Panc1 (cell line): ENCODE data around the gene DYTN. TPM values are rescaled to one million over a fixed set of nuclear protein-coding genes. Genes with fewer than 3 reads are reported as not detected.

ENCODE experiments used
- ATAC-seq: fragments of 200-7000 bp; cut with Tn5 transposase; 2 replicates; pipeline ENCODE4 v1.9.1; 2020; ENCODE audit warnings: mild to moderate bottlenecking, moderate library complexity
- BruUV-seq: library from RNA; stranded (reverse); fragments of 400-500 nt; replicated peaks from 2 replicates; lab custom pipeline; 2021; lab: Mats Ljungman, UMichigan
- CTCF ChIA-PET: fragments of 300-600 bp; sonication (Branson Sonifier 250); formaldehyde crosslinking; loops from one replicate; lab custom pipeline; 2022; ENCODE audit warnings: antibody characterized with exemption; lab: Charles Lee
- POLR2A ChIA-PET: fragments of 300-600 bp; sonication (Branson Sonifier 250); formaldehyde crosslinking; loops from one replicate; lab custom pipeline; 2022; ENCODE audit warnings: antibody characterized with exemption; lab: Charles Lee
- DNase-seq: peaks from one replicate; pipeline ENCODE4 v3.0.0-alpha.2; 2010; ENCODE audit warnings: low read depth, low spot score
- H3K27ac ChIP-seq: 2 replicates; pipeline ENCODE4 v1.5.1; 2011; ENCODE audit warnings: mild to moderate bottlenecking, low read length, inconsistent platforms
- H3K27me3 ChIP-seq: fragments of 200-500 bp; sonication (Bioruptor generic); 2 replicates; pipeline ENCODE4 v1.6.0; 2014; ENCODE audit warnings: low read length, inconsistent platforms; ENCODE audit not compliant: control insufficient read depth, insufficient read depth
- H3K36me3 ChIP-seq: fragments of 200-500 bp; sonication (Bioruptor generic); 2 replicates; pipeline ENCODE4 v1.5.1; 2014; ENCODE audit warnings: inconsistent platforms, mild to moderate bottlenecking, low read length, moderate library complexity; ENCODE audit not compliant: control insufficient read depth, insufficient read depth
- H3K4me1 ChIP-seq: 2 replicates; pipeline ENCODE4 v1.5.1; 2011; ENCODE audit warnings: inconsistent platforms, mild to moderate bottlenecking, low read length, moderate library complexity; ENCODE audit not compliant: control insufficient read depth, insufficient read depth
- H3K4me3 ChIP-seq, 2 experiments: 2 replicates each; pipeline ENCODE4 v1.5.1; 2011 to 2012; ENCODE audit warnings: low read depth in 2 of 2, low read length in 2 of 2, mild to moderate bottlenecking in 2 of 2, inconsistent platforms in 1 of 2, moderate library complexity in 1 of 2
- H3K9me3 ChIP-seq: fragments of 200-500 bp; sonication (Bioruptor generic); 2 replicates; pipeline ENCODE4 v1.5.1; 2014; ENCODE audit warnings: low read depth, mild to moderate bottlenecking, inconsistent platforms, low read length, moderate library complexity; ENCODE audit not compliant: control insufficient read depth, insufficient read depth
- CTCF ChIP-seq: fragments of 450-650 bp; IDR thresholded peaks from 2 replicates; pipeline ENCODE4 v1.5.1; 2017; ENCODE audit warnings: mild to moderate bottlenecking
- POLR2AphosphoS5 ChIP-seq: IDR thresholded peaks from 2 replicates; pipeline ENCODE4 v1.6.1; 2012; ENCODE audit warnings: mild to moderate bottlenecking, low read depth, low read length, moderate library complexity
- REST ChIP-seq, 2 experiments: IDR thresholded peaks; 2 replicates each; pipeline ENCODE4 v1.6.1; 2011 to 2012; ENCODE audit warnings: low read depth in 2 of 2, control low read depth in 1 of 2, low read length in 1 of 2, mild to moderate bottlenecking in 1 of 2, moderate library complexity in 1 of 2; ENCODE audit not compliant: insufficient read depth in 1 of 2
- SIN3A ChIP-seq: IDR thresholded peaks from 2 replicates; pipeline ENCODE4 v1.6.1; 2012; ENCODE audit warnings: low read depth, mild to moderate bottlenecking, low read length, moderate library complexity, borderline replicate concordance; ENCODE audit not compliant: insufficient read depth
- TCF7L2 ChIP-seq: IDR thresholded peaks from 2 replicates; pipeline ENCODE4 v1.6.1; 2011; ENCODE audit warnings: mild to moderate bottlenecking, low read depth, low read length, inconsistent platforms
- in situ Hi-C: cut with HindIII; loops from 2 replicates; pipeline ENCODE4 v1.10.0; 2016; ENCODE audit warnings: low sequenced_read_pairs, low pct_unique_long_range_greater_than_20kb
- intact Hi-C: fragments of 100-400 bp; cut with micrococcal nuclease; formaldehyde crosslinking; loops from one replicate; pipeline ENCODE4 v1.10.0; 2022; ENCODE audit not compliant: unreplicated experiment
- total RNA-seq: library from RNA; stranded (reverse); gene quantifications from one replicate; pipeline ENCODE4 v1.2.1, GENCODE V29; 2021; ENCODE audit not compliant: unreplicated experiment

Gene DYTN
- total RNA-seq, 1 experiment from 2014 or later = not detected

GRCh38 chr2:206603243-206603642, 115.0 kb downstream of the DYTN start:
- in situ Hi-C loops (no loop called here), intact Hi-C loops (no loop called here)
- TF ChIP-seq CTCF (no peak), REST (IDR thresholded peaks at IDR 0.05; ENCODE audit: insufficient read depth in 1 of 2, low read depth in 2 of 2, low read length in 1 of 2) (no peak), SIN3A (no peak), POLR2AphosphoS5 (no peak), TCF7L2 (no peak)
- no peaks in the 10 kb centered on the region; the same call in 1 of the 2 replicates for H3K36me3 ChIP-seq
- H3K9me3 ChIP-seq = no peaks in the 10 kb centered on the region
- DNase-seq (no peak), ATAC-seq (no peak)
- no peak overlapping the region for H3K4me3 ChIP-seq
- H3K27me3 ChIP-seq = no peaks in the 10 kb centered on the region; the same call in 1 of the 2 replicates
- BruUV-seq = no TSS peak
- CTCF ChIA-PET = no interaction called here
- no peak overlapping the region for H3K27ac ChIP-seq
- POLR2A ChIA-PET = interaction anchor here (0.6 kb wide), 1 partner anchor 55 kb away, joined by 5 read pairs; no protein-coding TSS in a partner anchor
- H3K4me1 ChIP-seq = no peaks in the 10 kb centered on the region

Other genes with a start within 250 kb of the DYTN start
- gene FAM237A, start 75.9 kb downstream of the DYTN start, total RNA-seq = not detected
- gene MDH1B, start 46.9 kb upstream of the DYTN start, total RNA-seq = 0.85 TPM
- gene FASTKD2, start 47.2 kb upstream of the DYTN start, total RNA-seq = 20.5 TPM
- gene CPO, start 221.1 kb upstream of the DYTN start, total RNA-seq = not detected